Measurements from ENCODE around the gene CALU. TPM values are rescaled to one million over a fixed set of nuclear protein-coding genes. Genes with fewer than 3 reads are reported as not detected.

Gene CALU
- total RNA-seq, 2 donors from 2014 or later, result 190 to 353 TPM

DNA sequence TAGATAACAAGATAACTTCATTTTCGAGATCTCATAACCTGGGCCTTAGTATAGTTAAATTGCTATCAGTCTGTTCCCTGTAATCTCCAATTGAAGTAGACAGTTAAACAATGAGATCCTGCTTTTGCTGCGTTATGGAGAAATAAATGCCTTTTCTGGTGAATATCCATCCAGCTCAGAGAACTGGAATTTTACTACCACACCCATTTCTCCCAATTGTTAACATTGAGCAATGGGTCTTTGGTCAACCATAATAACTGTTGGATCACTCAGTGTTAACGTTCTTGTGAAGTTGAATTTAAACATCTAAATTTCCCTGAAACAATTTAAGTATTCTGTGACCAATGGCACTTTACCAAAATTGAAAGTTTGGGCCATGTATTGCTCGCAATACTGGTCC is 3.0 kb downstream of the CALU start:
- intact Hi-C loops (cut with DNase I), result loop anchor here in 1 of 2 donors (5.0 kb wide), 1 partner anchor 120 kb away; the partner anchor contains the start of gene ATP6V1F
- DNase-seq, result no peak
- no peak for ATAC-seq

DNA sequence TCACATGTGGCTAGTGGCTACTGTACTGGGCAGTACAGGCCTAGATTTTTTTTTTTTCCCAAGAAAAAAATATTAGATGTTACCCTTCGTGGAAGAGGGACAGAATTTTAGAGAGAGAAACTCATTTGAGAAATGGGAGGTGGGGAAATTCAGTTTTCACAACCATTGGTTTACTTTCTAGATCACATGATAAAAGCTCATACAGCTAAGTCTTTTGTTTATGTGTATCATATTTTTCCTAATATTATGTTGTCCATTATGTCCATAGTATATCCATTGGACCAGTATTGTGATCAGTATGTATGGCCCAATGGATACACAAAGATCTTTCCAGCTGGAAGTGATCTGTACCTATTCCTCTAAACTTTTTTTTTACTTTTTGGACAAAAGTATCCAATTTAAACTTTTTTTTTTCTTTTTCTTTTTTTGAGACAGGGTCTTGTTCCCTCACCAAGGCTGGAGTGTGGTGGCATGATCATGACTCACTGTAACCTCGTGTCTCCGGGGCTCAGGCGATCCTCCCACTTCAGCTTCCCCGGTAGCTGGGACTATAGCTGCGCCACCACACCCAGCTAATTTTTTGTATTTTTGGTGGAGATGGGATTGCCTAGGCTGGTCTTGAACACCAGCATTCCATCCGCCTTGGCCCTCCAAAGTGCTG is 4.1 kb downstream of the CALU start:
- intact Hi-C loops (cut with DNase I), result loop anchor here in 1 of 2 donors (5.0 kb wide), 1 partner anchor 119 kb away; the partner anchor contains the start of gene ATP6V1F
- ATAC-seq (no peak), DNase-seq (peak; percentile 25)

DNA sequence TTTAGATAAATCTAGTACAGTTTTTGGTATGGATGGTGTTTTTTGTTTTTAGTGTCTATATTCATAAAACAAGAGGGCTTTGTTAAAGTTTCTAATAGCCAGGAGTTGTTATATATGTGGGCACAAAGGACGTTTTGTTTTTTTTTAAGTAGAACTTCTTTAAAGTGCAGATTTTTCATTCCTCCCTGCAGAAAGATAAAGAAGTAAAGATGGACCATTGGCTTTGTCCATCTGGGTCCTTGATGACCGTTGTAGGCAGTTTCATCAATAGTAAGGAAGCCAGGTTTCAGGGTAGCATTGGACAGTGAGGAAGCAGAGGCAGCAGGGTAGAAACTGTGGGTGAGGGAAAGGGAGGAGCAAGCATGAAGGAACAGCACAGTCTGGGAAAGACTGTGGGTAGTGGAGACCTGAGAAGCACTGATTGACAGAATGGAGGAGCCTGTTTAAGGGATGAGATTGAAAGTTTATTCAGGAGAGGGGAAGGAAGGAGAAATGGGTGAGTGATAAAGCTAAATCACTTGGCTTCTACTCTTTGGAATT is 5.3 kb downstream of the CALU start:
- intact Hi-C loops (cut with DNase I), result loop anchor here in 1 of 2 donors (5.0 kb wide), 1 partner anchor 118 kb away; the partner anchor contains the start of gene ATP6V1F
- ATAC-seq (no peak), DNase-seq (no peak)

DNA sequence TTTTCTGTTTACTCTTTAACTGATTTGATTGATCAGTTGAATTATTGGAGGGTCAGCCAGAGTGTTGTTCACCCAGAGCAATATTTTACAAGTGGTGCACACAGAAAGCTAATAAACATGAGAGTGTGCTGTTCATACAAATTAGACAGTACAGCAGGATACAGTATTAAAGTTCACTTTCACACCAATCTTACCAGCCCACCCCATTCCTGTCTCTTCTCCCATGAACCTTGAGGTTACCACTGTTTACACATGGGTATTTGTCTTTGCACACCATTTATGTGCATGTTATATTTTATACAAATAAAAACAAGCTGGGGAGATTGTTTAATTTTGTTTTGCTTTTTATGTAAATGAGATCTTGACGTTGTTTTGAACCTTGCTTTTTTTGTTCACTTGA is 6.5 kb downstream of the CALU start:
- intact Hi-C loops (cut with DNase I), result no loop called here
- no peak for DNase-seq
- no peak for ATAC-seq

DNA sequence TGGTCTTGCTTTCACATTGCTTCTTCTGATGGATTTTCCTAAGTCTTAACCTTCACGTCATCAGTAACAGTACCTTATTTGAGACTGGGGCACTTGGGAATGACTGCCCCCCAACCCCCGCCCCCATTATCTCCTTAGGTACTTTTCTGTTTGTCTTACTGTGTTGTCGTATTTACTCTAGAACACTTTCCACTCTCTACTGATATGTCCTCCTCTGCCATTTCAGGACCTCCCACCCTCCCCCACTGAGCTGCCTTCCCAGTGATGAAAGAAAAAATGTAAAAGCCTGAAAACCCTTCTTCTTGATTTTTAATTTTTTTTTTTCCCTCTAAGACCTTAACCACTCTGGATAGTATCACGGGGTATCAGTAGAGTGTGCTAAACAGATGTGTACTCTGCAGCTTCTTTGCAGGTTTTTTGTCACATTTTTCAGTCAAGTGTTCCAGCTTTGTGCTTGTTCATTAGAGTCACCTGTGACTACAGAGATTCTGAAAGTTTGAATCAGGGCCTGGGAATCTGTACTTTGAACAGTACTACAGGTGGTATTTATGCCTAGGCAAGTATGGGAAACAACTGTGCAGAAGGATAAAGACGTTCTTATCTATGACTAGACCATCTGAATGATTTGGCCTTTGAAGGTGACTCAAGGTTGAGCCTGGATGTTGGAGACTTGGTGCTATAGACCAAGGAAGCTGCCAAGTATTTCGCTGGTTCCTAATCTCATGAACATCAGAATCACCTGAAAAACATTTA is 8.3 kb downstream of the CALU start:
- intact Hi-C loops (cut with DNase I), result no loop called here
- no peak for DNase-seq
- no peak for ATAC-seq

DNA sequence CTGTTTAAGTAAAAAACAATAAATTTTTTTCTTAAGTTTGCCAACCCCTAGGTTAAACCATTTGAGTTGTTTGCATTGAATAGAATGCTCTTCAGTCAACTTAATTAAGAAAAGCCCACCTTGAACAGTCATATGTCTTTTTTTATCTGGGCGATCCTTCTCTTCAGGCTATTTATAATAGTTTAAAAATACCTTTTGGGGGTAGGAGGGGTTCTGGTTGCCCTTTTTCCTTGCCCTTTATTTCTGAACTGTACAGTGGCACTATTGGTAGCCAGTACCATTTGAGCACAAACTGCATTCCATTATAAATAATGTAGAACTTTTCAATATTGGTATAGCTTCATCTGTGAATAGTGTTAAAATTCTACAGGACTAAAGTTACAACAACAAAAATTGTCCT is 13.1 kb downstream of the CALU start:
- intact Hi-C loops (cut with DNase I), result no loop called here
- ATAC-seq, result no peak
- no peak for DNase-seq

DNA sequence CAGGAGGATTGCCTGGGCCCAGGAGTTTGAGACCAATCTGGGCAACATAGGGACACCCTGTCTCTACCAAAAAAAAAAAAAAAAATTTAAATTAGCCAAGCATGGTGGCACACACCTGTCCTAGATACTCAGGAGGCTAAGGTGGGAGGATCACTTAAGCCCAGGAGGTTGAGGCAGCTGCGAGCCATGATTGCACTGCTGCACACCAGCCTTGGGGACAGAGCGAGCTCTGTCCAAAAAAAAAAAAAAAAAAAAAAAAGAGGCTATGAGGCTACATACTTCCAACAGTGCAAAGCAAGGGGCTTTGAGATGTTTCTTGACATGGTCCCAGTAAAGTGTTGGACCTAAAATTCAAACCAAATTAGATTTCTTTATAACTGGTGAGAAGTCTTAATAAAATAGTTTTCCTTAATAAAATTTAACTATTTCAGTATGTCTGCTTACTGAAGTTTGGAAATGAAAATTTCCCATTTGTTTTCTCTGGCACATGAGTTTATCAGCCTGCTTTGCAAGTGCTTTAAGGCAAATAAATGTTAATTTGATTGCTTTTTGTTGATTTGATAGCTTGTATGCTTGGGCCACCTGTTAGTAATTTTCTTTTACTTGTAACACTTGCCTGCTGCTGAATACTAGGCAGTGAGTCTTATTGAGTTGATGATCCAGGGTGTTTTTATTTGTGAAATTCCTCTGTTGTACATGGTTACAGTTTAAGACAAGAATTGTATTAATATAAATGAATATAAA is 16.1 kb downstream of the CALU start:
- DNase-seq (no peak), ATAC-seq (no peak)
- intact Hi-C loops (cut with DNase I), result no loop called here

DNA sequence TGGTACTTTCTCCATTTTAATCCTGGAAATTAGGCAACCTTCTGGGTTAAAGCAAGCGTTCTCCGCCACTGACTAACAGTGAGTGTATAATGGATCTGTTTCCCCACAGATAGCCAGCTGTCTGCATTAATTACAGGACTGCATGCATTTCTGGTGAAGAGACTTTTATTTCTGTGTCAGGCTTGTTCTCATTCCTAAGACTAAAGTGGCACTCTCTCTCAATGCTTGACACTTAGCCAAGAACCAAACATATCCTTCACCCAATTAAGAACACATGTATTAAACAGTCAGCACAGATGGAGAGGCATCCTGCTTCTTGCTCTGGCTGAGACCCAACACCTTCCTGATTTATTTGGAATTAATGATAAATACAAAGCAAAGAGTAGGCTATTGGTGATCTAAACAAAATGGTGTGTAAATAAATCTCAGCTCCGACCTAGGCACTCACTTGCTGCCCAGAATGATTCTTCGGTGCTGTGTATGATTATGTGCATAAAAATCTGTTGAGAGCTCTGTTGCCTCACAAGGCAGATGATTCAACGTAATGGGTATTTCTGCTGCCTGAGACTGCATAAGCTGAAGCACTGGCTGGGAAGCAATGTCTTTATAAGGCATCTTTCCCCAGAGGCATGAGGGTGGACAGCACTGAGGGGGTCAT is 16.8 kb downstream of the CALU start:
- intact Hi-C loops (cut with DNase I), result no loop called here
- no peak for DNase-seq
- peak; percentile 69 to 82 for ATAC-seq

DNA sequence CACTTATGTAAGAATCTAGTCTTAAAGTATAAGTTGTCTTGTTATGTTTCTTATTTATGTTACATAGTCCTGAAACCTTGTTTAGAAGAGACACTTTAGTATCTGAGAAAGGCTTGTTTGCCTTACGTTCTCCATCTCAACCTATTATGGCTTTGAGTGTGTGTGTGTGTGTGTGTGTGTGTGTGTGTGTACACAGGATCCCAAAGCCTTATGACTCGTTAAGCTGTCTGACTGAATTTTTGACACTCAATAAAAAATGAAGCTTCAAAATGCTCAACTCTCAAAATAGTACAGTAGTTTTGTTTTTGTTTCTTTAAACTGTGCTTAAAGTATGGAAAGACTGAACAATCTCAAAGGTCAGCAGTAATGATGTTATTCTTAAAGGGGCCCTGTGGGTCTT is 18.0 kb downstream of the CALU start:
- ATAC-seq, result no peak
- no peak for DNase-seq
- intact Hi-C loops (cut with DNase I), result no loop called here

DNA sequence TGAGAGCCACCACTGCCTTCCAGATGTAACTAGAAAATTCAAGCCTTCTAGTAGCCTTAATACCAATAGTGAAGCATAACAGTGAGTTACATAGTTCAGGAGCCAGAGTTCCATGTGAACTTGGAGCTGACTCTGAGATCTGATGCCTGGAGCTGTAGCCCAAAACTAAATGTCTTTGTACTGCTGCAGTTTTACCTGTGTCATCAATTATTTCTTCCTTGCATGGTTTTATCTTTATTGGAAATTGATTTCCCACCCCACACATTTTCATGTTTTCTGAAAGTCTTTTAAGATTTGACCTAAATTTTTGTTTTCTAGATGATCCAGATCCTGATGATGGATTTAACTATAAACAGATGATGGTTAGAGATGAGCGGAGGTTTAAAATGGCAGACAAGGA is 19.4 kb downstream of the CALU start:
- DNase-seq (no peak), ATAC-seq (no peak)
- intact Hi-C loops (cut with DNase I), result no loop called here

DNA sequence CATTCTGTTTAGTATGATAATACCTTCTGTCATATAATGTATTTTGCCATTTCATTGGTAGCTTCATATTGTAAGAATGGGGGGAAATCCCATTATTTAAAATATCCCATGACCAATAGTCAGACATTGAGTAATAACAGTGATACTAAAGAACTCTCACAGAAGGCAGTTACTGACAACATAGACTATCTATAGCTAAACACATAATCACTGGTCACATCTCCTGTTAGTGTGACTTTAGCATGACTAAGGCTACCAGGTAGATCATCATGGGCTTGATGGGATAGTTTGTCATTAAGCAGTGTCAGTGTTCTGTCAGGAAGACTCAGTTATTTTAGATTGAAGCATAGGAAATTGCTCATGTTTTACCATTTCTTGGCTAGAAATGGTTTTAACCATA is 20.1 kb downstream of the CALU start:
- no peak for DNase-seq
- no peak for ATAC-seq
- intact Hi-C loops (cut with DNase I), result no loop called here

DNA sequence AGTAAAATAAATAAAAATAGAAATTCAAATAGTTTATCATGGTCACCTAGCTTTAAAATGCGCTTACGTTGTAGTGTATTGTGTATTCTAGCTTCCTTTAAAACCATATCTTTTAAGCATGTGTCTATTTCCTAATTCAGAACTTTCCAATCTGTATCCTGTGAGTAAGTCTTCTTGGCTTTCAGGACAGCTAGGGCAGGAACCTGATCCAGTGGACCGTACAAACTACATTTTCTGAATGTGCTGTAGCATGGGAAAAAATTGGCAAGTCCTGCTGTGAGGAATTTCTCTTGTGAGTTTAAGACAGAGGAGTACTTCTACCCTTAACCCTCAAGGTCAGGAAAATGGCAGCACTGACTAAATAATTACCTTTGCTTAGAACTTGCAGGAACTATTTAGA is 24.4 kb downstream of the CALU start:
- DNase-seq (no peak), ATAC-seq (no peak)
- intact Hi-C loops (cut with DNase I), result no loop called here

DNA sequence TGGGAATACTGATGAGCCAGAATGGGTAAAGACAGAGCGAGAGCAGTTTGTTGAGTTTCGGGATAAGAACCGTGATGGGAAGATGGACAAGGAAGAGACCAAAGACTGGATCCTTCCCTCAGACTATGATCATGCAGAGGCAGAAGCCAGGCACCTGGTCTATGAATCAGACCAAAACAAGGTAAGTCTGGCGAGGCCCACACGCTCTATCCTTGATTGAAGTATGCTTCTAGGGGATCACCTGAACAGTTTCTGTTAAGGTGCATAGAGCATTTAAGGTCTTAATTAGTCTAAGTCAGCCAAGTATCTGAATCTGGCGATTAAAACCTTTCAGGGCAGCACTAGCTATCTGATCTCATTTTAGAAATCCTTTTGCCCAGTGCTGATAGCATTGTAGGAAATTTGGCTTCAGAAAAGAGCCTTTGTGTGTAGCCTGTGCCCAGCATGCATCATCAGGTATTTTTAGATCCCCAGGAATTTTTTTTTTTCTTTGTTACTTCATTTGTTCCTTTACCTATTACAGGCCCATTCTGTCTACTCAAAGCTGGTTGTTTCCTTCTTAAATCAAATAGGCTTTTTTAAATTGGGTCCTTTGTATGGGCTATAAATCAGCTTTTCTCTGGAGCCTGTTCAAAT is 28.4 kb downstream of the CALU start:
- DNase-seq (no peak), ATAC-seq (peak; percentile 38 to 42)
- intact Hi-C loops (cut with DNase I), result no loop called here

DNA sequence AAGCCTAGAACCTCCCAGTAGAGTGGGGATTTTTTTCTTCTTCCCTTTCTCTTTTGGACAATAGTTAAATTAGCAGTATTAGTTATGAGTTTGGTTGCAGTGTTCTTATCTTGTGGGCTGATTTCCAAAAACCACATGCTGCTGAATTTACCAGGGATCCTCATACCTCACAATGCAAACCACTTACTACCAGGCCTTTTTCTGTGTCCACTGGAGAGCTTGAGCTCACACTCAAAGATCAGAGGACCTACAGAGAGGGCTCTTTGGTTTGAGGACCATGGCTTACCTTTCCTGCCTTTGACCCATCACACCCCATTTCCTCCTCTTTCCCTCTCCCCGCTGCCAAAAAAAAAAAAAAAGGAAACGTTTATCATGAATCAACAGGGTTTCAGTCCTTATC is 31.1 kb downstream of the CALU start:
- ATAC-seq (peak in 1 of 2 donors; percentile 16), DNase-seq (no peak)
- intact Hi-C loops (cut with DNase I), result no loop called here

DNA sequence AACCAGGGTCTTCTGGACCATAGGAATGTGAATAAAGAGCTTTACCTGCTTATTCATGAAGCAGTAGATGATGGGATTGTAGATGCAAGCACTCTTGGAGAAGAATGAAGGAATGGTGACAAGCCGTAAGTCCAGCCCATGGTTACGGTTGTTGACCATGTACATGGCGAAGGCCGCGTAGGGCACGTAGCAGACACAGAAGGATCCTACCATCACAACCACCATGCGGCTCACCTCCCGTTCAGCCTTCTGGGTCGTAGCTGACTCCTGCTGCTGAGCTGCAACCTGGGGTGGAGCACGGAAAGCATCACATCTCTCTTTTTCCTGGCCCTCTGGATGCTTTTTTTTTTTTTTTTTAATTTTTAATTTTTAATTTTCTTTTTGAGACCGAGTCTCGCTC is 34.4 kb downstream of the CALU start:
- DNase-seq, result no peak
- intact Hi-C loops (cut with DNase I), result no loop called here
- ATAC-seq, result no peak

DNA sequence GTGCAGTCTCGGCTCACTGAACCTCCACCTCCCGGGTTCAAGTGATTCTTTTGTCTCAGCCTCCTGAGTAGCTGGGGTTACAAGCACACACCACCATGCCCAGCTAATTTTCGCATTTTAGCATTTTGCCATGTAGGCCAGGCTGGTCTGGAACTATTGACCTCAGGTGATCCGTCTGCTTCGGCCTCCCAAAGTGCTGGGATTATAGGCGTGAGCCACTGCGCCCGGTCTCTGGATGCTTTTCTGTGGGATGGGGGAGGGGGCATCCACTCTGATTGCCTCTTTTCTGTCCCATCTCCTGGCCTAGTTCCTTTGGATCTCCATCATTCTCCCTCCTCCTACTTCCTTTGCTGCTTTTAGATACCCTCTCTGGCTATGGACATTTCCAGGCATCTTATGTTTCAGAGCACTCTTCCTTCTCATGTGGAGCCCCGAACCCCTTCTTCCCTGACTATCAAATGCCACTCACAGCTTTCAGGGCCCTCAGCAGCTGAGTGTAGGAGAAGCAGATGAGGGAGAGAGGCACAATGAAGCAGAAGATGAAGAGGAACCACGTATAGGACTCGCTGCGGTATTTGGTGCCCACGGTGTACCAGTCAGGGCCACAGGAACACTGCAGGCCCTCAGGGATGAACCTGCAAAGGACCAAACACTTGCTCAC is 35.0 kb downstream of the CALU start:
- intact Hi-C loops (cut with DNase I), result no loop called here
- ATAC-seq, result no peak
- no peak for DNase-seq

DNA sequence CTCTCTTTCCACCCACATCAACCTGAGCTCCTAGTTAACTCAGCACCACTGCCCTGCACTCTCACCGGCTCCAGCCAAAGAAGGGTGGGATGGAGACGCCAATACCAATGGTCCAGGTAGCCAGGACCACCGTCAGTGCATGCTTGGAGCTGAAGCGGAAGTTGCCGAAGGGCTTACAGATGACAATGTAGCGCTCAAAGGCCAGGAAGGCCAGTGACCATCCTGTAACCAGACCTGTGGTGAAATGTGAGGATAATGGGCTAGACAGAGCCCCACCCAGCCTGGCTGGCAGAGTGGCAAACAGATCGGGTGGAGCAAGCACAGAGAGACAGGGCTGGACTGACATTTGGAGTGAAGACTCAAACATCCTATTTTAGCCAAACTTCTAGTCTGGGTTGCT is 35.8 kb downstream of the CALU start:
- ATAC-seq, result peak in 1 of 2 donors; percentile 20
- no peak for DNase-seq
- intact Hi-C loops (cut with DNase I), result no loop called here

DNA sequence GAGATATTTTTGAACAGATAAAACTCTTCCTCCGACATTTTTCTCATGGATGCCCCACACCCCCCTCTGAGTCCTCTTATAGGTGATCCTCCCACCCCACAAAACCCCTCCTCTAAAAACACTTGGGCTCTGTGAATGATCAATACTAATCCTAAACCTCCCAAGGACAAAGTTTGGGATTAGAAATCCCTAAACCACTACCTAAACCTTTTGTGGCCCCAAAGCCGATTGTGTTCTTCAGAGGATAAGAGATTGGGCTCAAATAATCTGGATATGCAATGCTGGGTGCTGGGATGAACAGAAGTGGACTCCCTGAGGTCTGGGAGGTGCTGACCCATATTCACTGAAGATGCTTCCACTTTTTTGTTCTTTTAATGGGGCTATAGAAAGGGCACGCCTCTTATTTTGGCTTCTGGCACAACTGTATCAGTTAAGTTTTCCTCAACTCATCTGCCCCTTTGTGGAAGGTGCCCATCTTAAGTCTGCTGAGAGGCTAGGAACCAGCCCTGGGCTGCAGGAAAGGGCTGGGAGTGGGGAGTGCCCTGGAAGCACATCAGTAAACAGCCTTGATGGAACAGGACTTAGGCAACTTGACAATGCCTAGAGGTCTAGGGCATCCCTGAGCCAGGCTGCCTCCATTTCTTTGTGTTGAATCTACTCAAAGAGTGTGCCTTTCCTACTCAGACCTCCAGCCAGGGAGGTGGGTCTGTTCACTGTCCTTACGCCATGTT is 36.8 kb downstream of the CALU start, which contains the start of gene OPN1SW:
Gene OPN1SW (minus strand): TSS at position 51 of the 731 bp plus-strand sequence. CDS start 13 bp downstream, at position 38.
- DNase-seq, result no peak
- no peak for ATAC-seq
- intact Hi-C loops (cut with DNase I), result no loop called here
